Sigmoid colon (tissue), 4 donors: ENCODE measurements around the gene KIF12.

ENCODE experiments used
- EP300 ChIP-seq, 4 donors: sonication (generic); formaldehyde crosslinking; IDR thresholded peaks; one replicate each; pipeline ENCODE4 v1.6.1; 2017; ENCODE audit warnings: antibody characterized with exemption in 4 of 4
- POLR2A ChIP-seq, 2 donors: fragments of 450-650 bp; IDR thresholded peaks; one replicate each; pipeline ENCODE4 v1.6.1; 2016; ENCODE audit warnings: antibody characterized with exemption in 2 of 2, mild to moderate bottlenecking in 2 of 2, moderate library complexity in 2 of 2
- TF ChIP-seq, protein P1 (sequence below), 4 experiments: fragments of 450-650 bp in 3 of 4; fragments of 200-600 bp in 1 of 4; IDR thresholded peaks; one replicate each; pipeline ENCODE4 v1.5.1; 2016 to 2019; ENCODE audit warnings: antibody characterized with exemption in 4 of 4, mild to moderate bottlenecking in 3 of 4, moderate library complexity in 2 of 4

DNA sequence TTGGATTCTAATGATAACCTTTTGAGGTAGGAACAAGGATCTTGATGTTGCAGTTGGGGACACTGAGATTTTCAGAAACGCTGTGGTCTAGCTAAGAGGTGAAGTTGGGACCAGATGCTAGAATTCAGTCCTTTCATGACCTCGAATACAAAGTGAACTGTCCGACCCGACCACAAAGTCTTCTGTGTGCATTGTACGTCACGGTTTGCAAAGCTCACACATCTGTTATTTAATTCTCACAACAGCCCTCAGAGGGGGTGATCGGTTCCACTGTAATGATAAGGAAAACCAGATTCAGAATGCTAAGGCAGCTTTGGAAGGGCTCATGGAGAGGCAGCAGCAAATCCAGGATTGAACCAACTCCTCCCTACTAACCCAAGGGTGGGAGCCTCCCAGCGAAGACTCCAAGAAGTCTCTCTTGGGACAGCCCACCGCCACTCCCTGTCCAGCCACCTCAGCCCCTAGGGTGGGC, 16.6 kb upstream of the KIF12 start:
- TF ChIP-seq, protein P1, sequence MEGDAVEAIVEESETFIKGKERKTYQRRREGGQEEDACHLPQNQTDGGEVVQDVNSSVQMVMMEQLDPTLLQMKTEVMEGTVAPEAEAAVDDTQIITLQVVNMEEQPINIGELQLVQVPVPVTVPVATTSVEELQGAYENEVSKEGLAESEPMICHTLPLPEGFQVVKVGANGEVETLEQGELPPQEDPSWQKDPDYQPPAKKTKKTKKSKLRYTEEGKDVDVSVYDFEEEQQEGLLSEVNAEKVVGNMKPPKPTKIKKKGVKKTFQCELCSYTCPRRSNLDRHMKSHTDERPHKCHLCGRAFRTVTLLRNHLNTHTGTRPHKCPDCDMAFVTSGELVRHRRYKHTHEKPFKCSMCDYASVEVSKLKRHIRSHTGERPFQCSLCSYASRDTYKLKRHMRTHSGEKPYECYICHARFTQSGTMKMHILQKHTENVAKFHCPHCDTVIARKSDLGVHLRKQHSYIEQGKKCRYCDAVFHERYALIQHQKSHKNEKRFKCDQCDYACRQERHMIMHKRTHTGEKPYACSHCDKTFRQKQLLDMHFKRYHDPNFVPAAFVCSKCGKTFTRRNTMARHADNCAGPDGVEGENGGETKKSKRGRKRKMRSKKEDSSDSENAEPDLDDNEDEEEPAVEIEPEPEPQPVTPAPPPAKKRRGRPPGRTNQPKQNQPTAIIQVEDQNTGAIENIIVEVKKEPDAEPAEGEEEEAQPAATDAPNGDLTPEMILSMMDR (IDR thresholded peaks at IDR 0.05), result no peak
- TF ChIP-seq EP300 (IDR thresholded peaks at IDR 0.05), result no peak
- no peak for TF ChIP-seq POLR2A (IDR thresholded peaks at IDR 0.05)
